GM18508 (cell line): ENCODE measurements around the gene GSTP1.

Experiments
- ATAC-seq: cut with Tn5 transposase; IDR thresholded peaks from one replicate; pipeline ENCODE4 v1.9.1; 2021; ENCODE audit warnings: moderate number of reproducible peaks; ENCODE audit not compliant: insufficient read depth, unreplicated experiment

GSTP1 gene

DNA sequence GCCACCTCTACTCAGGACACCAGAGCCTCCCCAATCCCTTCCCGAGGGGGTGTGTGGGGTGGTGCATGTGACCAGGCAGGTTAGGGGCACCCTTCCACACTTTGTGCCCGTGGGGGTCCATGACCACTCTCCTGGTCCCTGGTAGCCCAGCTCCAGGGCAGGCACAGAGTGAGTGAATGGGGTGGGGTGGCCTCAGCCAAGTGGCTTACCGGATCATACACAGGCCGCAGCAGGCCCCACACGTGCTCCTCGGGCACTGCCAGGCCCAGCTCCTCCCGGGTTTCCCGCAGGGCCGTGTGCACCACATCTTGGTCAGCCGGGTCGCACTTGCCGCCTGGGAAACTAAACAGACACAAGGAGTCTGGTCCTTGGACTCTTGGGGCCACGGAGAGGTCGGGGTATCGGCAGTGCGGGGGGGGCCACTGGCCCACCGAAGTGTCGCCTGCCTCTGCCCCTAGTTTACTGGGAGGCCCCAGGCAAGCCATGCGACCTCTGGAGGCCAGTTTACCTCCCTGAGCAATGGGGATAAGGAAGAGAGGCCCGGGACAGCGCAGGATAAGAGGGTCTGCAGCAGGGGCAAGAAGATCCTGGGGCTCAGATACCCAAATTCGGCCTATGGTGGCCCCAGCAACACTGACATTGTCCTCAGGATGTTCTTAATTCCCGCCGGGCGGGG lies 45.2 kb downstream of the GSTP1 start:
- no peak for ATAC-seq

DNA sequence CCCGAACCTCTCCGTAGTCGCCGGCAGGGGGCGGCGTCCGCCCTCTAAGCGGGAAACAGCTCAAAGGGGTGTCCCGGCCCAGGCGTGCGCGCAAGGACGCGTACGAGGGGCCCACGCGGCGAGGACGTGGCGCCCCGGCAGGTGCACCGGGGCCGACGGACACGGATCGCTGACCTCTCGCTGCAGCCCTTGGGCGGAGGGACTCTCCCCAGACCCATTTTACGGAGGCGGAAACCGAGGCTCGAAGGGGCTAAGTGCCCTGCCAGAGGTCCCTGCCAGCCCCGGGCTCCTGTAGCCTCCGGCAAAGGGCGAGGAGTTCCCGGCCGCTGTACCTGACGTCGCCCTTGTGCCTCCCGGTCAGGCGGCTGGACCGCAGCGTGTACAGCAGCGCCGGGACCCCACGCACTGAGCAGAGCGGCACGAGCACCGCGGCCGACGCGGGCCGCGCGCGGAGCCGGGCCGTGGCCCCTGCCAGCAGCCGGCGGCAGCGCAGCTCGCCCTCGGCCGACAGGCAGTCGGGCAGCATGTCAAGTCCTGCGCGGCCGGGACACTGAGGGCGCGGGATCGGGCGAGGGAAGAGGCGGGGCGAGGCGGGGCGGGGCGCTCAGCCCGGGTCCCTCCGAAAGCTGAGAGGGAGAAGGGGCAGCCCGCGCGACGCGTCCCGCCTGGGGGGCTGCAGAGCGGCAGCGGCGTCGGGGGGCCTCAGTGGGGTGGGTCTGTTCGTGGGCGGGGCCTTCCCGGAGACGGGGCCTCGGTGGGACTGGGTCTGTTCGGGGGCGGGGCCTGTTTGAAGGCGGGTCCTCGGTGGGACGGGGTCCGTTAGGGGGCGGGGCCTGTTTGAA lies 46.0 kb downstream of the GSTP1 start, which contains the start of gene NUDT8:
Gene NUDT8 (minus strand): TSS at position 552 of the 842 bp plus-strand sequence. CDS start 26 bp downstream, at position 526.
- ATAC-seq = no peak

DNA sequence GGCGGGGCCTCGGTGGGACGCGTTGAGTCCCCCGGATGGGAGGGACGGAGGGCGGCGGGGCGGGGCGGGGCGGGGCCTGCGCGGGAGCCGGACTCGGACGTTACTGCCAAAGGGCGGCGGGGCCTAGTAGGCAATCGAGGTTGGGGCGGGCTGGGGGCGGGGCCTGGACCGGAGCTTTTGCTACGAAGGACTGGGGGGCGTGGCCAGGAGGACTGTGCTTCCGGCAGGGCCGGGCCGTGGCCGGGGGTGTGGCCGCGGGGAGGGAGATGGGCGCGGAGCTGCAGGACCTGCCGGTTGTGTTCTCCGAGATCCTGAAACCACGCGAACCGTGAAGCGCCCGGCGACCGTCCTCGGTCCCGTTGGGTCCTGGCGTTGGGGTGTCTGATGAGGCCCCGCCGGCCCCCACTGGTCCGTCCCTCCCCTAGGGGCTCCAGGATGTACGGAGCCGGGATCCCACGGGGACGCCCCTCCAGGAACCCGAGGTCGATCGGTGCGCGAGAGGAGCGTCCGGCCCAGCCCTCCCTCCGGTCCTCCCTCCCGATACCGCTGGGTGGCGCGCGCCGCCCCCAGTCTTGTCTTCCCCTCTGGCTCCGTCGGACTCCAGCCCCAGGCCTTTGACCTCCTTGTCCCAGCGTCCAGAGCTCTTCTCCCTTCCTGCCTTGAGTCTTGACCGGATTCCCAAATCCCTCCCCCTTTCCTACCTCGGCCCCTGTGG lies 46.8 kb downstream of the GSTP1 start:
- no peak for ATAC-seq

DNA sequence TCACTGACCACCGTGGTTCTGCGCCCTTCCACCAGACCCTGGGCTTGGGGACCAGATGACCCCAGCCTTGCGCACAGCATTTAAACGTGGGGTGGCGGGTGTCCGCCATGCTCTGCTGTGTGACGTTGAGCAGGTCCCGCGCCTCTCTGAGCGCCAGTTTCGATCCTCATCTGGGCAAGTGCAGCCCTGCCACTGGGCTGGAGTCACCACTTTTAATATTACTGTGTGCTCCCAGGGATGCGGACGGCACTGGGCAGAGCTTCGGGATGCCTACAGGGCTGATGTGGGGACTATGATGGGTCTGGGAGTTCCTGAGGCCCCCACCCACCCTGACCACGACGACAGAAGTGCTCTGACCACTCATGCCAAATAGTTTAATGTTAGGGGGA lies 47.3 kb downstream of the GSTP1 start:
- no peak for ATAC-seq

GRCh38 chr11:67631411-67631810 lies 47.8 kb downstream of the GSTP1 start:
- no peak for ATAC-seq

DNA sequence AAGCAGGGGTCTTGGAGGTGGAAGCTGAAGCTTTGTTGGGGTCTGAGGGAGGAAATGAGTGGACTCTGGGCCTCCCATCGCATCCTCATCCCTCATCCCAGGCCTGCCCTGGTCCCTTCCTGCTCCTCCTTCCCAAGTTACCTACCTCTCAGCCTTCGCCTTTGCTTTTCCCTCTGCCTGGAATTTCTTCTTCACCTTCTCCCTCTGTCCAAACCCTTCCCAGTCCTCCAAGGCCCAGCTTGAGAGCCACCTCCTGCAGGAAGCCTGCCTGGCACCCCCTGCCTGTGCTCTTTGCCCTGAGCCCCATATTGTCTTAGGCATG lies 48.2 kb downstream of the GSTP1 start:
- ATAC-seq = no peak

DNA sequence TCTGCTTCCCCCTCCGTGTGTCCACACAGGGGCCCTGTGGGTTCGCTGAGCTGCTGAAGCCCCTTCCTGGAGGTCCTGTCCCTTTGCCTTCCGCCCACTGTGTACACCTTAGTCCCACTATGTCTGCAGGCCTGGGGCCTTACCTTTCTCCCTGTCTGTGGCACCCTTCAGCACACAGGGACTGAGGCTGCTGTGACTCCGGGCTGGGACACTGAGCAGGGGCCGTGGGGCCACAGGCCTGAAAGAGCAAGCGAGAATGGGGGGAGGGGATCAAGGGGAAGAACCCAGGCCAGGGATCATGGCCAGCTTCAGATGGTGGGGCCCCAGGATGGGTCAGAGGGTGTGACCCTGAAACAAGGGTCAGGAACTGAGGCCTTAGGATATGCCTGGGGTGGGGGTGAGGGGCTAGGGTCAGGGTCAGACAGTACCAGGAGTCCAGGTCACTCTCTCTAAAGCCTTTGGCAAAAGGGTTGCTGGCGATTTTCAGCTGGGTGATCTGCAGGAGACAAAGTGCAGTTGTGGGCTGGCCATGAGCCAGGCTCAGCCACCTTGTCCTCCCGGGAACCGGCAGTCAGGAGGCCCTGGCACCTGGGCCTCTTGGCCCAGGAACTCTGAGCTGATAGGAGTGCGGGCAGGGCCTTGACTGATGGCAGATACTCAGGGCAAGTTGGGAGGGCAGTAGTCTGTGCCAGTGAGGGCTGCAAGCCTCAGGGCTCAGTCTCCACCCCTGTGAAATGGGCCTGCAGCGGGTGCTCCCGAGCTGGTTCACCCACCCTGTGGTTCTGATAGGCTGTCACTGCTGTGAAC lies 48.8 kb downstream of the GSTP1 start:
- ATAC-seq = no peak

DNA sequence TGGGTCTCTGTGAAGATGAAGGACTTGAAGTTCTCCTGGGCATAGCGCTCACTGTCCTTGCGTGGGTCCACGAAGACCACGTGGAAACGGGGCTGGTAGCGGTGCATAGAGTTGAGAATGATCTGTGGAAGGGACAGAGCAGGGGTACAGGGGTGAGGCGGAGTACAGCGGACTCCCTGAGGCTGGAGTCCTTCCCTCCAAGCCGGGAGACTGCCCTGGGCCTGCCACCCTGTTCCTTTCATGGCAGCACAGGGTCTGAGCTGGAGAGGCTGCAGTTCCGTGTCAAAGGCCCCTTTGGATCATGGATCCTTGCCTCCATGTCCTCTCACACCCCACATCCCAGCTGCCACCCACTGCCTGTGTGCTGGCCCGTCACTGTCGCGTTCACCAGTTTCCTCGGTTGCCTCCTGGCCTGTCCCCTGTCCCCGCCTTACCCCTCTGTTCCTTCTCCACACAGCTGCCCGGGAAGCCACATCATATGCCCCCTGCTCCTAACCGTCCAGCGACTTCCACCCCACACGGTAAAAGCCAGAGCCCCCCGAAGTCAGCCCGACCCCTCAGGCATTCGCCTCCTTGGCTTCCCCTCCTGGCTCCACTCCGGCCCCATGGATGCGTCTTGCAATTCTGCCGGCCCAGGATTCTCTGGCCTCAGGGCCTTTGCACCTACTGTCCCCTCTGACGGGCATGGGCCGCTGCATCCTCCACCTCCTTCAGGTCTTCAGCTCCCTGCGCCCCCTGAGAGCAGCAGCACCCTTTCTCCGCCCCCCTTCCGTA lies 49.6 kb downstream of the GSTP1 start:
- no peak for ATAC-seq

DNA sequence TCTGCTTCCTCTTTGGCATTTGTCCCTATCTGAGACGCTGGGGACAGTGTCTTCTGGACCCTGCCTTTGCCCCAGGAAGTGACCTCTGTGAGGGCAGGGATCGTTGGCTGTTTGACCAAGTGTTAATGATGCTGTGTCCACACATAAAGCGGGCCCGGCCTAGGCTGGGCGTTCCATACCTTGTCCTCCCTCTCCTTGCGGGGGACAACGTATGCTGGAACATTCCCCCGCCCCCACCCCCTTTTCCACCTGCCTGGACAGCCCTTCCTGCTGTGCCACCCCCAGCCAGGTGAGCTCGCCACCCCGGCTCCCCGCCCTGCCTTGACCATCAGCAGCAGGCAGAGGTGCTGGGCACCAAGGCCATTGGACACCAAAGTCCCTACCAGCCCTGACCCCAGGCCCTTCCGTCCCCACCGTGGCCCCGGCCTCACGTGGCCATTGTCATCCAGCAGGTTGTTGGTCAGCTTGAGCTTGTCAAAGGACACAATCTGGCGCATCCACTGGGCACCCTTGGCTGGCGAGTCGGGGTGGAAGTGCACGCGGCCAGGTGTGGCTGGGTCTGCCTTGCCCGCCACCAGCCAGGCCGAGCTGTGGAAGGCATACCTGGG lies 50.2 kb downstream of the GSTP1 start:
- ATAC-seq = no peak

- ATAC-seq = no peak
Measured at GRCh38 chr11:67634366-67635230, 51.0 kb downstream of the GSTP1 start.

DNA sequence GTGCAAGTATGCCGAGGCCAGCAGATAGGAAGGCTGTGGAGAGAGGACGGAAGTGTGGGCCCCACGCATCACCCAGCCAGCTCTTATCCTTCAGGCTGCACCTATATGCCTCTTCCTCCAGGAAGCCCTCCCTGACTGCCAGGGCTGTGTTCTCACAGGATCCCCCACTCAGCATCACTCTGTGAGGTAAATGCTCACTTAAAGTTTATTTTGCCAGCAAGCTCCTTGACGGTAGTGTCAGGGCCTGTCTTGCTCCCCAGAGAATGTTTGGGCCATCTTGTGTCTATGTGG lies 51.6 kb downstream of the GSTP1 start:
- ATAC-seq = no peak
